ENCODE results near the gene DNM3.

- TF ChIP-seq CTCF (IDR thresholded peaks at IDR 0.05) (no peak), EZH2phosphoT487 (IDR thresholded peaks at IDR 0.05) (no peak), EZH2 (IDR thresholded peaks at IDR 0.05) (no peak)
Measured at GRCh38 chr1:171796592-171796991, 44.7 kb upstream of the DNM3 start.

Data from neural progenitor cell (in vitro differentiated cells).